HepG2 (cell line): ENCODE data around the gene ANO10. TPM values are rescaled to one million over a fixed set of nuclear protein-coding genes. Genes with fewer than 3 reads are reported as not detected.
A peak's percentile ranks its signal among the peaks of the same experiment; 100 is the strongest.

Experiments used
- ARID5B ChIP-seq: IDR thresholded peaks from 2 replicates; pipeline ENCODE4 v1.4.0; 2020; ENCODE audit warnings: mild to moderate bottlenecking, missing genetic modification reagents
- EEA1 ChIP-seq: sonication (generic); formaldehyde crosslinking; IDR thresholded peaks from 2 replicates; pipeline ENCODE4 v1.5.1; 2020; ENCODE audit warnings: mild to moderate bottlenecking, missing genetic modification reagents, borderline replicate concordance
- KLF16 ChIP-seq, 2 experiments: sonication (generic) in 1 of 2; formaldehyde crosslinking in 1 of 2; IDR thresholded peaks; 2 replicates each; pipeline versions ENCODE4 v1.6.1 to v1.8.0; 2016 to 2023; ENCODE audit warnings: missing genetic modification reagents in 2 of 2, missing compliant biosample characterization in 1 of 2
- MED8 ChIP-seq: sonication (generic); formaldehyde crosslinking; IDR thresholded peaks from 2 replicates; pipeline ENCODE4 v1.8.1; 2023; ENCODE audit warnings: mild to moderate bottlenecking, missing genetic modification reagents; ENCODE audit not compliant: insufficient replicate concordance
- RBFOX2 ChIP-seq: fragments of 200-400 bp; formaldehyde crosslinking; IDR thresholded peaks from 2 replicates; pipeline ENCODE4 v1.6.1; 2017; ENCODE audit warnings: low read depth, mild to moderate bottlenecking, low read length
- RFX1 ChIP-seq: fragments of 450-650 bp; IDR thresholded peaks from 2 replicates; pipeline ENCODE4 v1.6.1; 2017
- SATB2 ChIP-seq: sonication (generic); formaldehyde crosslinking; IDR thresholded peaks from 2 replicates; pipeline ENCODE4 v1.5.0; 2020; ENCODE audit warnings: missing genetic modification reagents
- SNAPC4 ChIP-seq: sonication (generic); formaldehyde crosslinking; IDR thresholded peaks from 2 replicates; pipeline ENCODE4 v1.4.0; 2020; ENCODE audit warnings: mild to moderate bottlenecking, missing genetic modification reagents
- STAT6 ChIP-seq: sonication (generic); formaldehyde crosslinking; IDR thresholded peaks from 2 replicates; pipeline ENCODE4 v1.4.0; 2020; ENCODE audit warnings: missing genetic modification reagents, mild to moderate bottlenecking, borderline replicate concordance
- ZKSCAN1 ChIP-seq: fragments of 150-350 bp; IDR thresholded peaks from 2 replicates; pipeline ENCODE4 v1.6.1; 2014; ENCODE audit warnings: low read length
- ZNF264 ChIP-seq: sonication (generic); formaldehyde crosslinking; IDR thresholded peaks from 2 replicates; pipeline ENCODE4 v1.4.0; 2020; ENCODE audit warnings: missing genetic modification reagents
- ZNF558 ChIP-seq: sonication (generic); formaldehyde crosslinking; IDR thresholded peaks from 2 replicates; pipeline ENCODE4 v1.9.0; 2022; ENCODE audit warnings: mild to moderate bottlenecking, missing genetic modification reagents, borderline replicate concordance
- ZNF652 ChIP-seq: IDR thresholded peaks from 2 replicates; pipeline ENCODE4 v1.6.1; 2016; ENCODE audit warnings: low read depth, borderline replicate concordance
- ZNF710 ChIP-seq: sonication (generic); formaldehyde crosslinking; IDR thresholded peaks from 2 replicates; pipeline ENCODE4 v1.5.0; 2020; ENCODE audit warnings: mild to moderate bottlenecking, missing genetic modification reagents, borderline replicate concordance
- ZNF879 ChIP-seq: sonication (generic); formaldehyde crosslinking; IDR thresholded peaks from 2 replicates; pipeline ENCODE4 v1.8.1; 2023; ENCODE audit warnings: missing genetic modification reagents
- polyA plus RNA-seq, 8 experiments: library from polyadenylated mRNA; depleted of rRNA in 3 of 8; stranded (reverse) in 7 of 8; unstranded in 1 of 8; fragments of >200 nt; fragmentation: Illumina TruSeq in 4 of 8; extraction: Trizol in 4 of 8; gene quantifications; 2 replicates each; pipeline versions ENCODE4 v1.2.1 to v1.2.3, GENCODE V29; 2011 to 2016; ENCODE audit warnings: low read depth in 4 of 8, missing spikeins in 1 of 8, mixed read lengths in 1 of 8; ENCODE audit not compliant: insufficient read depth in 1 of 8
- total RNA-seq, 5 experiments: library from RNA; depleted of rRNA; stranded (reverse); fragments of >200 nt; fragmentation: Illumina TruSeq; extraction: Trizol; gene quantifications; 2 replicates each; pipeline ENCODE4 v1.2.3, GENCODE V29; 2016; ENCODE audit warnings: low read depth in 1 of 5

ANO10 gene
- total and polyA plus RNA-seq, 2 of the 13 experiments (the other 11 are each of a cell fraction or from before 2014, with no cell fraction given), result 10.4 to 13.1 TPM

- no peak for TF ChIP-seq SNAPC4 (CRISPR knock-in tag)
- no peak for TF ChIP-seq RFX1
- TF ChIP-seq MED8 (CRISPR knock-in tag), result no peak
- no peak for TF ChIP-seq ZNF879 (CRISPR knock-in tag)
- no peak for TF ChIP-seq KLF16 (CRISPR knock-in tag; IDR thresholded peaks at IDR 0.05)
- 0 out of 2 replicates have a peak, but pooled peaks have one; percentile 27 for TF ChIP-seq RBFOX2
- no peak for TF ChIP-seq ZNF558
- TF ChIP-seq ZNF652 (CRISPR knock-in tag), result no peak
- no peak for TF ChIP-seq ZNF710 (CRISPR knock-in tag)
- TF ChIP-seq EEA1 (CRISPR knock-in tag), result no peak
- no peak for TF ChIP-seq ZKSCAN1
- TF ChIP-seq STAT6, result no peak
- TF ChIP-seq SATB2 (CRISPR knock-in tag), result no peak
- TF ChIP-seq ARID5B (CRISPR knock-in tag), result 0 out of 2 replicates have a peak, but pooled peaks have one; percentile 13
- no peak for TF ChIP-seq ZNF264 (CRISPR knock-in tag)
Observed at GRCh38 chr3:43624619-43625305, 3.0 kb upstream of the ANO10 start (continued).
